Placental pericyte (primary cell): ENCODE data around the gene DNAL1. TPM values are rescaled to one million over a fixed set of nuclear protein-coding genes. Genes with fewer than 3 reads are reported as not detected.

Source experiments
- small RNA-seq: library from RNA; depleted of rRNA; stranded (forward); fragments of <200 nt; gene quantifications from one replicate; pipeline ENCODE3, GENCODE V24; 2012; ENCODE audit warnings: low replicate concordance
- total RNA-seq: library from RNA; depleted of rRNA; stranded (reverse); fragments of >200 nt; gene quantifications from 2 replicates; pipeline ENCODE4 v1.2.3, GENCODE V29; 2012

DNAL1 gene
- total RNA-seq: 9.4 and 10.3 TPM in 2 replicates

GRCh38 chr14:73644531-73645247, at the start of gene DNAL1:
DNAL1 (plus strand) TSS chr14:73644986; CDS start chr14:73645040, 54 bp downstream.

GRCh38 chr14:73612339-73613045, 32.3 kb upstream of the DNAL1 start, which contains the start of gene ACOT6:
ACOT6 (plus strand) TSS chr14:73612517; CDS start chr14:73612572, 55 bp downstream.

GRCh38 chr14:73713803-73714655, 69.2 kb downstream of the DNAL1 start, which contains the start of gene PNMA1:
PNMA1 (minus strand) TSS chr14:73714384; CDS start chr14:73713639, 745 bp downstream.

Small RNA genes within 50 kb of the gene (small RNA-seq; reads per million reads assigned to genes)
- not detected for gene RNU6-240P

Other genes starting within 250 kb of the DNAL1 start
- 63.7 and 95.5 TPM in 2 replicates for gene NUMB, start 186.4 kb upstream of the DNAL1 start, total RNA-seq
- 16.9 and 29.2 TPM in 2 replicates for gene RIOX1, start 154.1 kb upstream of the DNAL1 start, total RNA-seq
- gene ACOT1, start 107.8 kb upstream of the DNAL1 start, total RNA-seq: 6.7 and 17.3 TPM in 2 replicates
- gene HEATR4, start 86.0 kb upstream of the DNAL1 start, total RNA-seq: under 0.01 TPM in 1 of 2 replicates, not detected in the other
- 19.3 and 47.9 TPM in 2 replicates for gene ACOT2, start 75.8 kb upstream of the DNAL1 start, total RNA-seq
- 0.57 and 1.5 TPM in 2 replicates for gene ACOT4, start 53.1 kb upstream of the DNAL1 start, total RNA-seq
- gene ACOT6, start 32.5 kb upstream of the DNAL1 start, total RNA-seq: 0.14 TPM in 1 of 2 replicates, not detected in the other
- gene PNMA1, start 69.4 kb downstream of the DNAL1 start, total RNA-seq: 28.1 and 28.4 TPM in 2 replicates
- 3.1 and 4.3 TPM in 2 replicates for gene PTGR2, start 206.8 kb downstream of the DNAL1 start, total RNA-seq
- gene ZNF410, start 241.9 kb downstream of the DNAL1 start, total RNA-seq: 83.4 and 86.3 TPM in 2 replicates